Mesangial cell (primary cell): Measurements from ENCODE around the gene ZP2. TPM values are rescaled to one million over a fixed set of nuclear protein-coding genes. Genes with fewer than 3 reads are reported as not detected.

ENCODE experiments used
- total RNA-seq: library from RNA; depleted of rRNA; stranded (reverse); fragments of >200 nt; gene quantifications from 2 replicates; pipeline ENCODE4 v1.2.3, GENCODE V29; 2015

Gene ZP2
- not detected in 2 replicates for total RNA-seq

GRCh38 chr16:21211486-21211885 lies at the start of gene ZP2:
ZP2 (minus strand) TSS chr16:21211574; CDS start chr16:21211547, 27 bp downstream.

GRCh38 chr16:21233521-21234150 lies 22.3 kb upstream of the ZP2 start, which contains the start of gene ANKS4B:
ANKS4B (plus strand) TSS chr16:21233699; CDS start chr16:21233738, 39 bp downstream.

GRCh38 chr16:21158208-21159110 lies 52.9 kb downstream of the ZP2 start, which contains the start of gene LDAF1:
LDAF1 (plus strand) TSS chr16:21158674; CDS start chr16:21161183, 2,509 bp downstream.

DNA sequence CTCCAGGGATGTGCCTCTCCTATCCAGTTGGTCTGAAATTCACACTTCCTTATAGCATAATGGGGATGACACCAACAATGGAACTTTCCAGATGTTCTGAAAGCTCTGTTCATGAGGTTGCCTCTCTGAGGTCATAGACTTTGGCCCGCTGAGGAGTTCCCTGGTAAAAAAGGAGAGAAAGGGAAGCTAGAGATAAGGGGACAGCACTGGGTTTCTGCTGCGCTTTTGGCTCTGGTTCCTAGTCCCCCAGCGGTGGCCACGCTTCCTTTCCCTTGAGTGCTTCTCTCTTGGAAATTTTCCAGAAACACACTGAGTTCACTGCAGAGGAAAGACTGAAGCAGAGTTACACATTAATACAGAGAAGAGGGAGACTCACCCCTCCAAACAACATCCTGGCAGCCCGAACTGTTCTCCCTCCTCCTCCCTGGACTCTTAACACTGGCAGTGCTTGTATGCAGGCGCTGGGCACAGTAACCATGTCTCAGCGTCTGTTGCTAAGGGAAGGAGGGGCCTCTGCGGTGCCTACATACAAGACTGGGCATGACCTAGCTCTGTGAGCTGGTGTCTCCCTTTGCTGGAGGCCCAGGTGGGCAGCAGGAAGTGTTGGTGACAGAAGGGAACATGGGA lies 60.9 kb downstream of the ZP2 start, which contains the start of gene DNAH3:
Gene DNAH3 (minus strand): TSS at position 472 of the 627 bp plus-strand sequence. CDS start 527 bp downstream, outside the sequence.

Other genes with a start within 250 kb of the ZP2 start
- gene DNAH3, start 60.7 kb downstream of the ZP2 start, total RNA-seq = under 0.01 TPM in 1 of 2 replicates, not detected in the other
- gene LDAF1, start 52.9 kb downstream of the ZP2 start, total RNA-seq = 21.5 and 41.7 TPM in 2 replicates
- not detected in 2 replicates for gene ANKS4B, start 22.1 kb upstream of the ZP2 start, total RNA-seq
- 7.5 TPM in 1 of 2 replicates, not detected in the other for gene CRYM, start 66.7 kb upstream of the ZP2 start, total RNA-seq